SKM-1 (cell line): ENCODE results near the gene FZD10.

ENCODE experiments used
- DNase-seq: peaks from one replicate; lab custom pipeline; 2025; ENCODE audit not compliant: unreplicated experiment; lab: John Stamatoyannopoulos, UW

FZD10 gene

DNA sequence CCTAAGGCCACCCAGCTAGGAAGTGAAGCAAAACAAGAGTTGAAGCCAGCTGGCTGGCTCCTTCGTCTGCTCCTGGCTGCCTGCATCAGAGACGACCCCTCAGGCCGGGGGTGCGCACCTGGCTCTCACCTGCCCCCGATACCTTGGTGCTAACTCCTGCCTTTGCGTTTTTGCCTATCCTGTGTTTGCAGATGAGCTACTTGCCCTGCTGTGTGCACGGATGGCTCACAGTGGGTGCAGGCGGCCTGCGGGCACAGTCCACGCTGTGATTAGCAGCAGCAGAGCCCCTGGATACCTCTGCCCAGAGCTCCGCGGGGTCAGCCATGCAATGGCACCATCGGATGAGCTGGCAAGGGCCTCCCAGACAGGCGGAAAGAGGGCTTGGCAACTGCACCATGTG is 31.2 kb upstream of the FZD10 start:
- no peak for DNase-seq

DNA sequence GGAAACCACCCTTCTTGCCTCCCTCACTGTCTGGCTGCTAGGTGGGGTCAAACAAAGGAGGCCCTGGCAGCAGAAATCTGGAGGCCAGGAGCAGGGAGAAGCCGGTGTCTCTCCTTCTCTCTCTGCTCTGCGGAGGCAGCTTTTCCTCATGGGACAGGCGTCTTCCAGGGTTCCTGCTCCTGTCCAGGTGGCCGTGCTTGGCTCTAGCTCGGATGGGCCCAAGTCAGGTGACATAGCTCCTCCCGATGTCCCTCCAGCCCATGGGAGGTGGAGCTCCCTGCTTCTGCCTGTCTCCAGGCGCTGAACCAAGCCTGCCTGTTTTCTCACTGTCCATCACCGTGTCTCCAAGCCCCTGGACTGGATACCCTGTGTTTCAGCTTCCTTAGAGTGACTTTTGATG is 30.5 kb upstream of the FZD10 start:
- DNase-seq = no peak

- no peak for DNase-seq
Observed at GRCh38 chr12:130132831-130133511, 29.3 kb upstream of the FZD10 start.

GRCh38 chr12:130133851-130134562 is 28.3 kb upstream of the FZD10 start:
- no peak for DNase-seq

DNA sequence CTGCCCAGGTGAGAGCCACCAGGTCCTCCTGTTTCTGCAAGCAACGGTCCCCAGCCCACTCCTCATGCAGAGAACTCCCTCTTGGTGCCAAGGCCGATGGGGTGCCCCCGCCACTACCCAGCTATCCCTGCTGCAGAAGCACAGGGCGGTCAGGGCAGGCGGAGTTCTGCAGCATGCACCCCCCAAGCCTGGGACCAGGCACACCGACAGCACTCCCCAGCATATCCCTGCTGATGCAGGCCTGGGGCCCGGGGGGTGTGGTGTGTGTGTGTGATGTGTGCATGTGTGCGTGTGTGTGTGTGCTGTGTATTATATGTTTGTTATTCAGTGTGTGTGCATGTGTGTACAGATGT is 27.7 kb upstream of the FZD10 start:
- no peak for DNase-seq

GRCh38 chr12:130136509-130137039 is 25.7 kb upstream of the FZD10 start:
- no peak for DNase-seq

- DNase-seq = no peak
Observed at GRCh38 chr12:130137040-130138018, 24.9 kb upstream of the FZD10 start.

DNA sequence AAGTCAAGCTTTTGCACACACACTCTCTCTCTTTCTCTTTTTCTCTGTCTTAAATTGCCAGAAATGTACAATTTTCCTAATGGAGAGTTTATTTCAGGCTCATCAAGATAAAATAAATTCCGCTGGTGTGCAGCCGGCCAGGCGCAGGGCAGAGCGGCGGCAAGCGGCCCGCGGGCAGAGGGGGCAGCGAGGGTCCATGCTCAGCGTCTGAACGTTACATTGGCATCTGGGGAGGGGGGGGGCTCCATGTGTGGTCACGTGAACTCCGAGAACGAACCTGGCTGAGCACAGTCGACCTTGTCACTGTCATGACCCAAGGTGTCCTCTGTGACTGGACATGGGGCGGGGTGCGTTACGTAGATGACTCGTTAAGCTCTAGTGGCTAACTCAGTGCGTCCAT is 23.8 kb upstream of the FZD10 start:
- no peak for DNase-seq

DNA sequence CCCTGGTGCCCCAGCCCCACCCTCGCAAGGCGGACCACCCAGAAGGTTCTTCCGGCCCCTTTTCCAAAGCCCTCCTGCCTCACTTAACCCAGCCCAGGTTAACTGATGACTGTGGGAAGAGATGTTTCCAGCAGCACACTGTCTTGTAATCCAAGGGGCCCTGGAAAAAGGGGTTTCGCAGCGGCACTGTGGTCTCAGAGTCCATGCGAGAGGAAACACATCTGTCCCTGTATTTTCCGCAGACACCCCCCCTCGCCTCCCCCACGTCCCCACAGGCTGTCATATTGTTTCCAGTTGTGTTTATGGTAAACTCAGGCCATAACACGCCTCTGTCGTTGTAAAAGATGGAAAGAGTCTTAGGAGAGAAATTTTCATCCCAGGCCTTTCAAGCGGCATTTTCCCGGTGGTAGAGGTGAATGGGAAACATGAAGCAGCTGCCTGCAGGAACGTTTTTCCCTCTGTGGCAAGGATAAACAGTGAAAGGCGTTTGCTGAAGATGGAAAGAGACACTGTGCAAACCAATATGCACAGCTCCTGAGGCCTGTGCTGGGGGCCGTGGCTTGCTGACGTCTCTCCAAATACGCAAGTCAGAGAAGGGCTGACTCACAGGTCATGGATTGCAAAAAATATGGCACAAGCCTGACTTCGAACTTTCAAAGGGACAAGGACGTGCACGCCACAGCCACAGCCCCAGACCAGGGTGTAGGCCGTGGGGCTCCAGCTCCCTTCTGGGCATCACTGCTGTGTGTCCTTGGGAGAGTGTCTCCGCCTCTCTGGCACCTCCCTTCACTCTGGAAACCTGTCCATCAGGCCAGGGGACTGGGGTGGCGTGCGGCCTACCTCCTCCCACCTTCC is 22.5 kb upstream of the FZD10 start:
- no peak for DNase-seq

- no peak for DNase-seq
Observed at GRCh38 chr12:130141105-130141504, 21.2 kb upstream of the FZD10 start.

- DNase-seq = no peak
Observed at GRCh38 chr12:130141901-130142683, 20.2 kb upstream of the FZD10 start.

- no peak for DNase-seq
Observed at GRCh38 chr12:130142736-130143135, 19.5 kb upstream of the FZD10 start.

DNA sequence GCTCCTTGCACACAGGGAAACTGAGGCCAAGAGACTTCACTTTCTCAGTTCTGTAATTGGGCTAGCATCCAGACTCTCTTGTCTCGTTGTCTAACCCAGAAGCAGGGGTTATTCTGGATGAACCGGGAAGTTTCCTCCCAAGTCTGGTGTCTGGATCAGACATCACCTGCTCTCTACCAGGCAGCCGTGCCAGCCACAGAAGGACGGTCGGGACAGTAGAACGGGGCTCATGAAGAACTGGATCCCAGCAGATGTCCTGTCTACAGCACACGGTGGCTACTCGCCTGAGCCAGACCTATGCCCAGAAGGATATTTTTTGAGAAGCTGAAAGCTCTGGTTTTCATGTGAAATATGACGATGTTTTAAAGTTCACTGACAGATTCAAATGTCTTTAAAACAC is 19.1 kb upstream of the FZD10 start:
- no peak for DNase-seq

DNA sequence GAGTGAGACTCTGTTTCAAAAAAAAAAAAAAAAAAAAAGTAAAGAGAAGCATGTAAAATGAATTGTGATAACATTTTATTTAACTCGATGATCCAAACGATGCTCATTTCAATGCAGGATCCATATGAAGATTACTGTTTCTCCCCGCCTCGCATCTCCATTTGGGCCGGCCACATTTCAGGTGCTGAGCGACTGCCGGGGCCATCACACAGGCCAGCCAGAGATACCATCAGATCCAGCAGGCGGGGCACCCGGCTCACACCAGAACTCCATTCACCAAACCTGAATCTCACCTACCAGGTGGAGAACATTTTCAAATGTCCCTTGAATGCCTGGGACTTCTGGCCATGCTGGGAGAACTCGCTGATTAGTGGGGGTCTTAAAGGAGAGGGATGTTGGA is 18.0 kb upstream of the FZD10 start:
- no peak for DNase-seq

GRCh38 chr12:130145731-130146130 is 16.5 kb upstream of the FZD10 start:
- no peak for DNase-seq

DNA sequence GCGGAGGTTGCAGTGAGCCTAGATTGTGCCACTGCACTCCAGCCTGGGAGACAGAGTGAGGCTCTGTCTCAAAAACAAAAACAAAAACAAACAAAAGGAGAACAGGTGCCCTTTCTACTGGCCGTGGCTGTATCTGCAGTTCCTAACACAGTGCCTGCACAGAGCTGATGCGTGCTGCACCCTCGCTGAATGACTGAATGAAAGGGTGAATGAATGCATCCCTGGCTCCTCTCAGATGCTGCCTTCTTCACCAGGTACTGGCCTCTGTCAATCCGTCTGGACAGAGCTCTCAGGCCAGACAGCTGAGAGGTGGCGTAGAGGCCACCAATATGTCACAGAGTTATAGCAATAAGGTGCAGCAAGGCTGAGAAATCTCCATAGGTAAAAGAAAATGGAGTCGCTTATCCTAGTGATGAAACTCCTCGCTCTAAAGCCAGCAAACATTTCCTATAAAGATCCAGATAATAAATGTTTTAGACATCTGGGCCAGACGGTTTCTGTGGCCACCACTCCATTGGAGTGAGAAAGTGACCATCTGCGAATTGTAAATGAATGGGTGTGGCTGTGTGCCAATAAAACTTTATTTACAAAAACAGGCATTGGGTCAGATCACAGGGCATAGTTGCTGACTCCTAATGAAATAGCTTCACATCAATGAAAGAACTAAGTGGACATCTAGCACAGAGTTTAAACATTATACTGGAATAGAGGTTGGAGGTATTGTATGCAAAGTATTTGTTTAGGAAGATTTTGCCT is 15.9 kb upstream of the FZD10 start:
- DNase-seq = no peak

DNA sequence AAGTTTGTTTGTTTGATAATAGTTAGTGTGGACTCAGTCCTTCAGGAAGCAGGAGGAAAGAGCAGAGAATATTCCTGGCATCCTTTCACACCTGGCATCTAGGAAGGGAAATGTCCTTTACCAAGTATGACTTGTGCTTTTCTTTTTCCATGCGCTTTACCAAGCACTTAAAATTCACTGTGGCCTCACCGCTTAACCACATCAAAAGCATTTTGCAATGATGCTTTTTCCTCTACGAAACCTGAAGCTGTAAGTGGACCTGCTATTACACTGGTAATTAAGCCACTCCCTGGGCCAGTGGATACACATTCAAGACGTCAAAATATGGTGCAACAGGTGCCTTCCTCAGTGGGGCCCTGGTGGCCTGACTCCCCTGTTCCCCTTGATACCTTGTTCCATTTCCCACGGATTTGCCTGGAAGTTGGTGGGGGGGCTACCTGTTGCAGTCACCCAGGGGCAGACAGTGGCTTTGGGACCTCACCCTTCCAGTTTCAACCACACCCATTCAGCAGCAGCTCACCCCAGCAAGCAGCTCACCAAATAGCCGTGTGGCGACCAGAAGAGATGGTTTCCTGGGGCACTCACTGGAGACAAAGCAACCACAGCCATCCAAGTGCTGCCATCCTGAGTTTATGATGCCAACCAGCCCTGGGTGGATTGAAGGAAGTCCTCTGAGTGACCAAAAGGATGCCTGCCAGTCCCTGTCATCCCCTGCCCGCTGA is 14.2 kb upstream of the FZD10 start:
- DNase-seq = no peak

- no peak for DNase-seq
Observed at GRCh38 chr12:130151846-130152245, 10.4 kb upstream of the FZD10 start.
